Dendritic cell treated with granulocyte-macrophage colony-stimulating factor and Interleukin-4, amounts not matched to agents 40 ng/mL and 50 ng/mL, for 4 days (primary cell): ENCODE data around the gene KCNIP2.

Experiments used
- H3K27ac Mint-ChIP-seq: one replicate; pipeline ENCODE4 v1.8.0; 2022; ENCODE audit warnings: mild to moderate bottlenecking, mixed read lengths
- H3K27me3 Mint-ChIP-seq: one replicate; pipeline ENCODE4 v1.8.0; 2022; ENCODE audit warnings: mild to moderate bottlenecking, mixed read lengths
- H3K36me3 Mint-ChIP-seq: one replicate; pipeline ENCODE4 v1.8.0; 2022; ENCODE audit warnings: low read depth, mixed read lengths
- H3K4me1 Mint-ChIP-seq: one replicate; pipeline ENCODE4 v1.8.0; 2022; ENCODE audit warnings: low read depth, mixed read lengths
- H3K4me3 Mint-ChIP-seq: one replicate; pipeline ENCODE4 v1.8.0; 2022; ENCODE audit warnings: mild to moderate bottlenecking, moderate library complexity, mixed read lengths
- H3K9me3 Mint-ChIP-seq: one replicate; pipeline ENCODE4 v1.8.0; 2022; ENCODE audit warnings: mixed read lengths
- intact Hi-C: fragments of 100-400 bp; cut with micrococcal nuclease; formaldehyde crosslinking; loops from one replicate; pipeline ENCODE4 v1.15.0; 2022

Gene KCNIP2

DNA sequence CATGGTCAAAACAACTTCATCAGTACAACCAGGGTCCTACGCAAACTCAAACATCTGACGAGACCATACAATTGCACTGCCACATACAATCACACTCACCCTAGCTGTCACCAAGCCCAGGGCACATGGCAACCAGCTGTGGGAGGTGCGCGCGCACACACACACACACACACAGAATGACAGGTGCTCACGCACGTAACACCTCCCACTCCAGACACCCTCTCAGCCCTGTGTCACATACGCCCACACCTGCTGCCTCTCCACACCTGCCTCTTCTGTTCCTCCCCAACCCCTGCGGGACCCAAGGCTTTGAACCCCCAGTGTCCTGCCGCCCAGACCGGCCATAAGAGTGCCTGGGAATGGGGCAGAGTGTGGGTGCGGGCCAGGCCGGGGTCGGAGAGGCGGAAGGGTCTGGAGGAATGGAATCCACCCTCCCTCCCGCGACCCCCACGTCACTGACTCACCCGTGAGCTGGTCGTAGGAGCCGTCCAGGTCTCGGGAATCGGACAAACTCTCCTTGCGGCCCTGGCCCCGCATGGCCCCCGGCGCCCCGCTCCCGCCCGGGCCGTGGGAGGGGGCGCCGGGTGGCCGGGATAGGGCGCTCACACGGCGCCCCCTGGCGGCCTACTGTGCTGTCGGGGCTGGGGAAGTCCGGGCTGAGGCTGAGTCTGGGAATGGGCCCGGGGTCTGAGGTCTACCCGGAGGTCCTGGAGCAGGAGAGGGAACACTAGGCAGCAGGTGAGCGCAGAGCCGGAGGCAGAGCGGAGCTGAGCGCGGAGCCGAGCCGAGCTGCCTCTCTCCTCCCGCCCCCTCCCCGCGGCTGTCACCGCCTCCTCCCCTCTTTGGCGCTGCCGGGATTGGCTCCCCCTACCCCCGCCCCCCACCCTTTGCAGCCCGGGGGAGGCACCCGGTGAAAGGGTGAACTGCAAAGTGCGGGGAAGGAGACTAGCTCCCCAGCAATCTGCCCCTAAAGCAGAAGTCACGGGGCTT is at the start of gene KCNIP2:
KCNIP2 (minus strand) TSS at position 769 of the 990 bp plus-strand sequence; CDS start at position 537, 232 bp downstream.
- Mint-ChIP-seq H3K27me3 (peaks cover 32% of the 10 kb centered on the region), H3K9me3 (no peaks in the 10 kb centered on the region), H3K36me3 (peaks cover 49% of the 10 kb centered on the region), H3K4me1 (peaks cover 69% of the 10 kb centered on the region), H3K27ac (peak within 1 kb of the TSS; percentile 47), H3K4me3 (peak within 1 kb of the TSS; percentile 69)
- intact Hi-C loops: loop anchor here (5.0 kb wide), 1 partner anchor 169 kb away; no protein-coding TSS in a partner anchor

DNA sequence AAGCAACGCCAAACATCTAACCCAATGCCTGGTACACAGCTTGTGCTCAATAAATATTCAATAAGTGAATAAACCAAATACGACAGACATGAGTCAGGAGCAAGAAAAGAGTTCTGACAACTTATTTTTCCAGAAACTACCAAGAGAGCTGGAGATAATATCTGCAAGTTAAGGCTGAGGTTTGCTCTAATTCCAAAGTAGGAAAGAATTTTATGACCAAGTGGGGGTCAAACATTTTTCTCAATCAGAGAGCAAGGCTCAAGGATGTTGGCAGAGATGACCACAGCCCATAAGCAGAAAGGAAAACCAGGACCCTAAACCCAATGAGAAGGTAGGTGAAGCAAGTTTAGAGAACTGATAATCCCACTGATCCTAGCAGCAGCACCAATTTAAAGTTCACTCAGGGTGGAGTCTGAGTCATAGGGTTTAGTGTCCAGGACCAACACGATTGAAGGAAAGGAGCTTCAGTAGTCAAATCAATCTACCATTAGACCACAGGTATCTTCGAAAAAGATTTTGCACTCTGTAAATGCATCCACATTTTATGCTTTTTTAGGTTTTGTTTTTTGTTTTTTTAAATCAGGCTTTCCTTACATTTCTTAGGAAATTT is 49.3 kb upstream of the KCNIP2 start:
- Mint-ChIP-seq H3K36me3 (peaks cover 39% of the 10 kb centered on the region), H3K4me1 (peaks cover 25% of the 10 kb centered on the region), H3K27ac (no peak overlapping the region), H3K4me3 (no peak overlapping the region), H3K9me3 (no peaks in the 10 kb centered on the region), H3K27me3 (no peaks in the 10 kb centered on the region)
- intact Hi-C loops: no loop called here

DNA sequence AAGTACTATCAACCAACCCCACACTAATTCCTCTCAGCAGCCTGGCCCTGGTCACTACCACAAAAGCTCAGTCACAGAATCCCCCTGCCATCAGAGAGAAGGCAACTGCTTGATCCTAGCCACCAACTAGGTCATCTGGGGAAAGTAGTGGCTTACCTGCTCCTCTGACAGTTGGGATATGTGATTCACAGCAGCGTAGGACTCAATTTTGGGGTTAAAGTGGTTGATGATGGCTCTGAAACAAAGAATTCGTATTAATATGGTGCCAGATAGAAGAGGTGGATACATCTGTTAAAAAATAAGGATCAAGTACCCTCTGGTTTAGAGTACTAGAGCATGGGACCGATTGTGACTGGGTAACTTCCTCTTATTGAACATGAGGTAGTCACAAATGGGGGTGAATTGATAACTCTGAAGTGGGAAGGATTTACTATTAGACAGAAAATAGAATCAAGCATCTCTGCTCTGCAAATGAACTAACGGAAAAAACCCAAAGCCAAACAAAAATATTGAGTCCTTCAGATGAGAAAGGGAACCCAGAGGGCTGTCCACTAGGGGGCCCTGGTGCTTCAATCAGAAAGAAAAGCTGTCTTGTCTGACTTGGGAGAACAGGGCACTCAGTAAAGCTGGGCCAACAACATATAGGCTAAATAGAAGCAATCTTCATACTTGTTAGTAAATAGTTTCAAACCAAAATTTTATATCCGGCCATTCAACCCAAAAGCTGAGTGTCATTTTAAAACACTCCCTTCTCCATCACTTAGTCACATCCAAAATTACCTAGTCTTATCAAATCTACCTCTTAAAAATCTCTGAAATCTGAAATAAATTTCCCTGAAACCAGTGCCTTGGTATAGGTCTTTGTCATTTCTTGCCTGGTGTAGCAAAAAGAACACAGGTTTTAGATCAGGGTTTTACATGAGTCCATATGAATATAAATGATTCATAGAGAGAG is 45.9 kb upstream of the KCNIP2 start:
- Mint-ChIP-seq H3K9me3 (no peaks in the 10 kb centered on the region), H3K27me3 (no peaks in the 10 kb centered on the region), H3K36me3 (peaks cover 42% of the 10 kb centered on the region), H3K4me3 (no peak overlapping the region), H3K4me1 (peaks cover 25% of the 10 kb centered on the region), H3K27ac (no peak overlapping the region)
- intact Hi-C loops: loop anchor here (1.0 kb wide), 2 partner anchors 122 to 184 kb away; no protein-coding TSS in a partner anchor

DNA sequence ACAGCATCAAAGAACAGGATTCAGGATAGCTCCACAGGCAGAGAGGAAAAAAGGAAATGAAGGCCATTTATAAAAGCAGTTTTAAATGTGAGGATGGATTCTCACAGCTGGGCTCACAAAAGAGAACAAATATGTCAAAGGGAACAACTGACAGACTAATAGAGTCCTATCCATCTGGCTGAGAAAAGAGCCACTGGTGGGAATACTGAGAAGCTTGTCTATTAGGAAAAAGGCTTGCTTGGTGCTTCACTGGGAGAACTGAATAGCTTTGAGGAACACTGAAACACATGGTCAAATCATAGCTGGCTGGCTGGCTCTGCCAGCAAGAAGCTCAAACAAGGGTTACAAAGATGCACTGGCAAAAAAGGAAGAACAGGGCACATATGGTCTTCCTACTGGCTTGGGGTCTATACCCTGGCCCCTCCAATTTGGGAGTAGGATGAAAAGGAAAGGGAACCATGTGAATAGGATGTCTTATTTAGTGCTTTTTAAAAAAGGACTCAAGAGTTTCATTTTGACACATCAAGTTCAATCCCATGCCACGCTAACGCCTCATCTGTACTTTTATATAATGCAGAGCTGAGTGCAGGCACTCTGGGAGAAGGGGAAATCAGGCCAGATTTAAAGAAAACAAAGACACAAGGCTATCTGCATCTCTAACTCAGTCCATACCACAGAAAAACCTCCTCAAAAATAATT is 44.8 kb upstream of the KCNIP2 start:
- Mint-ChIP-seq H3K36me3 (peaks cover 48% of the 10 kb centered on the region), H3K27me3 (no peaks in the 10 kb centered on the region), H3K9me3 (no peaks in the 10 kb centered on the region), H3K4me1 (peaks cover 22% of the 10 kb centered on the region), H3K4me3 (no peak overlapping the region), H3K27ac (peak overlapping the region; percentile 25)
- intact Hi-C loops: no loop called here

DNA sequence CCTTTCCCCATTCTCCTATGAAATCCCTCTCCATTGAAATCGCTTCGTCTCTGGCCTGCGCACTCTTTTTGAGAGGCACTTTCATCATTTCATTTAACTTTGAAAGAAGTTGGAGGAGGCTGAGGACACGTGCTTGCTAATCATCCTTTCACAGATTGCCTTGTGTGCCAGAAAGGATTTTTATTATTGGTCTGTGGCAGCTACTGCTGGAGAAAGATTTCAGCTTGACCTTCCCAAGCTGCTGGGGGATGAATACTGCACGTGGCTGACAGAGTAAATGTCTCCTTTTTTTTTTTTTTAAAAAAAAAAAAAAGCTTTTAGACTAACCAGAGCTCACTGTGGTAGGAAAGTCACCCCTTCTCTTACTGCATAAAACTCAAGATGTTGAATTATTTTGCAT is 44.2 kb upstream of the KCNIP2 start:
- Mint-ChIP-seq H3K4me3 (no peak overlapping the region), H3K27ac (no peak overlapping the region), H3K4me1 (peaks cover 19% of the 10 kb centered on the region), H3K9me3 (no peaks in the 10 kb centered on the region), H3K36me3 (peaks cover 48% of the 10 kb centered on the region), H3K27me3 (no peaks in the 10 kb centered on the region)
- intact Hi-C loops: no loop called here

DNA sequence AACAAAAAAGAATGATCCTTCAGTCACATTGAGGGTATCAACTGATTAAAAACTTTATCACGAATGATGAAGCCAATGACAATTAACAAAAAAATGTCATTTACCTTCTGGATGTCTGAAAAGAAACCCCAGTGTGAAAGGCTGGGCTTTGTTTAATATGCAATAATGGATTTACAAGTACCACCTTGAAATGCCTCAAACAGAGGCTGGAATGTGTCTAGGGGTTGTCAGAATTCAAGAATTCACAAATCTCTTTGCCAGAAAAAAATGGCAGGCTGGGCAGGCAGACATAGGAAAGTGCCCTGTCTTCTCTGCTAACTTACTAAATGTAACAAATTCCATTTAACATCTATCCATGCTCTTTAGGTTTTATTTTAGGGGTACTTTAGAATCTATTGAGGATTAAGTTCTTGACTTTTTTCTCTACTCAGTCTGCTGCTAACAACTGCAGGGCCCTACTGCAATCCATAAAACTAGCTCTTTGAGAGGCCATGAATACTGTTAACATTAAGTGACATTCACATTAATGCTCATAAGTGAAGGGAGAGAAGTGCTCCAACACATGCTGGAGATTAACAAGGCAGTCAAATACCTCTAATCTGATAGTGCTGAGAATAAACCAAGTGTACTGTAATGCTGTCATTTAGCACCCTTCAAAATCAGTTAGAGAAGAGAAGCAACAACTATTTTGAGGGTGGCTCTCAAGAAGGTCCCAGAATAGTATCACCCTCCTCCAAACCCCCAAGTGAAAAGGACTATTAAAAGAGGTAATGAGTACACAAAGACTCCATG is 43.1 kb upstream of the KCNIP2 start:
- peaks cover 53% of the 10 kb centered on the region for H3K36me3 Mint-ChIP-seq
- H3K27me3 Mint-ChIP-seq: no peaks in the 10 kb centered on the region
- intact Hi-C loops: no loop called here
- H3K4me1 Mint-ChIP-seq: peaks cover 19% of the 10 kb centered on the region
- no peak overlapping the region for H3K4me3 Mint-ChIP-seq
- no peaks in the 10 kb centered on the region for H3K9me3 Mint-ChIP-seq
- H3K27ac Mint-ChIP-seq: no peak overlapping the region

DNA sequence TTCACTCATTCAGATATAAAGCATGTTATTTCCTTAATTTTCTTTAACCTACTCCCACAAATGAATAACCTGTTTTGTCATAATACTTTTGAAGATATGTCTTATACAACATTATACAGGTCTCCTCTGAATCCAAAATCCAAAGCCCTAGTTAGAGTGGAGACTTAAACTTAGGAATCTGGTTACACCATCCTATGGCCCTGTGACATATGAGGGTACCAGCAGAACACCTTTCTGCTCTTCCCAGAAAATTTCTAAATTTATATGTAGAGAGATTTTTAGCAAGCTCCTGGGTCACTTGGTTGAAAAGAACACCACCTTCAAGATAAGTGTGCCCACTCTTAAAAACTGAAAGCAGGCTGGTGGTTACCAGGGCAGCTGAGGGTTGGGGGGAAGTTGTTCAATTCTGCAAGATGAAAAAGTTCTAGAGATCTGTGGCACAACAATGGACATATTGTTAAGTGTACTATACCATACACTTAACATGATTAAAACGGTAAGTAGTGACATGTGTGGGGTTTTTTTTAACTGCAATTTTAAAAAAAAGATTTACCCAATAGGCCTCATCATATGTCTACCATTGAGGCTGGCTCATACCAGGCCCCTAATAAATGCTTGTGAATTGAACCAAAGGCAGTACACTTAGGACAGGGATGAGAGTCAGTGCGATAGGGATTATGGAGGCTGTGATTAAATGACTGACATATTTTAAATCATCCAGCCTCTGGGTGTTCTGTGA is 37.6 kb upstream of the KCNIP2 start:
- no peaks in the 10 kb centered on the region for H3K27me3 Mint-ChIP-seq
- no peak overlapping the region for H3K4me3 Mint-ChIP-seq
- H3K36me3 Mint-ChIP-seq: peaks cover 68% of the 10 kb centered on the region
- intact Hi-C loops: no loop called here
- no peaks in the 10 kb centered on the region for H3K9me3 Mint-ChIP-seq
- H3K4me1 Mint-ChIP-seq: no peaks in the 10 kb centered on the region
- H3K27ac Mint-ChIP-seq: no peak overlapping the region

DNA sequence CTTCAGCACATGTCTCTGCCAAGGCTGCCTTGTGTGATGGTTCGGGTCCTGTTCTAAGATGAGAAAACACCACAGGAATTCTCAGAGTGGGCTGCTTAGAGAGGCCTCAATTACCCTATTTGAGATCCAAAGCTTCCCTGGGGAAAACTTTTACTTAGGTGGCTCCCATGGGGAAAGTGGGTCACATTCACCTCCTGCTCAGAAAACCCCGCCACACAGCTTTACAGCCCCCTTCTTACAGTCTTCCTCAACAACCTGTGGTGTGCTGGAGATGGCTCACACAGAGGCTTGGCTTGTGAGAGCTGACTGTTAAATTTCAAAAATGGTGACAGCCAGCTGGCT is 36.6 kb upstream of the KCNIP2 start:
- peaks cover 71% of the 10 kb centered on the region for H3K36me3 Mint-ChIP-seq
- H3K4me1 Mint-ChIP-seq: peaks cover 6% of the 10 kb centered on the region
- intact Hi-C loops: no loop called here
- peak overlapping the region; percentile 27 for H3K27ac Mint-ChIP-seq
- no peaks in the 10 kb centered on the region for H3K9me3 Mint-ChIP-seq
- H3K4me3 Mint-ChIP-seq: no peak overlapping the region
- no peaks in the 10 kb centered on the region for H3K27me3 Mint-ChIP-seq

DNA sequence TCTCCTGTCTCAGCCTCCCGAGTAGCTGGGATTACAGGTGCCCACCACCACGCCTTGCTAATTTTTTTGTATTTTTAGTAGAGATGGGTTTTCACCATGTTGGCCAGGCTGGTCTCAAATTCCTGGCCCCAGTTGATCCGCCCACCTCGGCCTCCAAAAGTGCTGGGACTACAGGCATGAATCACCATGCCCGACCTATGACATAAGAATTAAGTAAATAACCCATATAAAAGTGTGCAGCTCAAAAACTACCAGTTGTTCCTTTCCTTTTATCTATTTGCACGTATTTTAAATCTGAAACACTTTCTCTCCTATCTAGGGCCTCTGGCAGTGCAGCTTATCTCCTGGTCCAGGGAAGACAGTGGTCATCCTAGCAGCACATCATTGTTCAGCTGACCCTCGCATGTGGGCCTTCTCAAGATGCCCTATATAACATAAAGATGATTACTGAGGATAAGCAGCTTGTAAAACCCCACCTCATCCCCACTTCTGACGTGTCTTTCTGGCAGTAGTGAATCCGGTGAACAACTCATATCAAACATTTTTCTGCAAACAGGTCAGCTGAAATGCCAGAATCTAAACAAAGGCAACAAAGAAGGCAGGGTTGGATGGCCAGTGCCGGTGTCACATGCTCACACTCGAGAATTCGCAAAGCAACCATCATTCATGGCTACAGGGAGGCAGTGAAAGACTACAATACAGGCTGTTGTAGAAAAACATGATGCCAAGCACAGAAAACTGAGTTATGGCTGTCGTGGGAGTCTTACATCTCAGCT is 36.0 kb upstream of the KCNIP2 start:
- Mint-ChIP-seq H3K4me1 (peaks cover 6% of the 10 kb centered on the region), H3K27me3 (no peaks in the 10 kb centered on the region), H3K4me3 (no peak overlapping the region), H3K36me3 (peaks cover 70% of the 10 kb centered on the region), H3K9me3 (no peaks in the 10 kb centered on the region), H3K27ac (no peak overlapping the region)
- intact Hi-C loops: no loop called here

DNA sequence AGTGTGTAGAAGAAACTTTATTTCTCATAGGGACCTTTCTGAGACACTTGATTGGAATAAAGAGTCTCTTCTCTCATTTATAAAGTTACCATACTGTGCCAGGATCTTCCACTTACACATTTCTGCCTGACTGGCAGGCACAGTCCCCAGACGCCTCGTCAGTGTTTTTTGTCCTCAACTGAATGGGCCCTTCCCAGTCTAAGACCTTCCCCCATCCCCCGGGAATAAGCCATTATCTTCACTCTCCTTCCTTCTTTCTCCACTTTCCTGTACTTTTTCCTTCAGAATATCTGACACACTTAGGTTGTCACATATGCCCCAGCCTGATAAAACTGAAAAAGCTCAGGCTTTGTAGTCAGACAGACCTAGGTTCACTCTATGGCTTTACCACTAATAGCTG is 35.3 kb upstream of the KCNIP2 start:
- H3K27ac Mint-ChIP-seq: no peak overlapping the region
- no peaks in the 10 kb centered on the region for H3K27me3 Mint-ChIP-seq
- H3K36me3 Mint-ChIP-seq: peaks cover 68% of the 10 kb centered on the region
- H3K4me3 Mint-ChIP-seq: no peak overlapping the region
- peaks cover 6% of the 10 kb centered on the region for H3K4me1 Mint-ChIP-seq
- intact Hi-C loops: no loop called here
- no peaks in the 10 kb centered on the region for H3K9me3 Mint-ChIP-seq

DNA sequence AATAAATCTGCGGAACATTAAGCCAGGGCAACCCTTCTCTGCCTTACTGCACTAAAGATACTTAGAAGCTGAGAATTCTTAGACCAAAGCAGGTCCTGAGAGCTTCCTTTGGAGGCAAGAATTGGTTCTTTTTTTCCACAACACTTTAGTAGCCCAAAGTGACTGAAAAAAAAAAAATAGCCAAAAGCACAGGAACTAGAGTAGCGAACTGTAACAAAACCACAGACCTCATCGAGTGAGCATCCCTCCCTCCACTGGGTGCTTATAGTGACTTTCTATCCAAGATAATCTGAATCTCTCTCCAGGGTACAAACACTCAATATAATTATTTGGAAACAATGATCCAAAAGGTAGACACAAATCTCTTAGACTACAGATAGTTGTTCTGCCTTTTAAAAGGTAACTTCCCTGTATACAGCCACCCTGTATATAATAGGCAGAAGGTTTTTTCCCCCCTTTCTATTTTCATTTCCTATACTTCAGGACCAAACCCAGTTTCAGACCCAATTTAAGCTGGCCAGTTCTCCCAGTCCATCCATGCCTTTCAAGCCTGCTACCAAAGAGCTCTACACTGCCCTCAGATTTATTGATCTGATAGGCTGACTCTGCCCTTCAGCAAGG is 31.6 kb upstream of the KCNIP2 start:
- Mint-ChIP-seq H3K4me1 (peaks cover 6% of the 10 kb centered on the region), H3K4me3 (no peak overlapping the region), H3K36me3 (peaks cover 60% of the 10 kb centered on the region), H3K27me3 (no peaks in the 10 kb centered on the region), H3K27ac (no peak overlapping the region), H3K9me3 (no peaks in the 10 kb centered on the region)
- intact Hi-C loops: no loop called here
